PFSK-1 (cell line): ENCODE results near the gene CASTOR1.

ENCODE experiments used
- POLR2AphosphoS5 ChIP-seq: IDR thresholded peaks from 2 replicates; pipeline ENCODE4 v1.6.1; 2012; ENCODE audit warnings: low read depth, mild to moderate bottlenecking, control low read depth, low read length, moderate library complexity
- REST ChIP-seq, 2 experiments: IDR thresholded peaks; 2 replicates each; pipeline versions ENCODE4 v1.6.1 to v1.8.0; 2011 to 2012; ENCODE audit warnings: low read depth in 2 of 2, low read length in 2 of 2, control low read depth in 1 of 2, inconsistent platforms in 1 of 2, mild to moderate bottlenecking in 1 of 2, moderate library complexity in 1 of 2; ENCODE audit not compliant: insufficient read depth in 1 of 2
- SIN3A ChIP-seq: IDR thresholded peaks from 2 replicates; pipeline ENCODE4 v1.6.1; 2012; ENCODE audit warnings: mild to moderate bottlenecking, low read length, moderate library complexity, borderline replicate concordance; ENCODE audit not compliant: insufficient read depth
- TAF1 ChIP-seq: IDR thresholded peaks from 2 replicates; pipeline ENCODE4 v1.6.1; 2012; ENCODE audit warnings: low read length, control low read depth, borderline replicate concordance; ENCODE audit not compliant: insufficient read depth

- no peak for TF ChIP-seq SIN3A
- TF ChIP-seq POLR2AphosphoS5, result no peak
- TF ChIP-seq REST (IDR thresholded peaks at IDR 0.05; ENCODE audit: insufficient read depth in 1 of 2, low read depth in 2 of 2, low read length in 2 of 2), result no peak
- no peak for TF ChIP-seq TAF1
Observed at GRCh38 chr22:30293026-30293425, 3.7 kb upstream of the CASTOR1 start.
